SW480 (cell line): ENCODE measurements around the gene SLC27A1.
A peak's percentile ranks its signal among the peaks of the same experiment; 100 is the strongest.

Experiments used
- DNase-seq: peaks from one replicate; pipeline ENCODE4 v3.0.0-alpha.2; 2016; ENCODE audit warnings: low spot score

Gene SLC27A1

GRCh38 chr19:17470068-17470841, at the start of gene SLC27A1:
SLC27A1 (plus strand) TSS chr19:17470524; CDS start chr19:17470541, 17 bp downstream.
- peak; percentile 98 for DNase-seq

- no peak for DNase-seq
Measured at GRCh38 chr19:17421942-17422341, 48.4 kb upstream of the SLC27A1 start.

DNA sequence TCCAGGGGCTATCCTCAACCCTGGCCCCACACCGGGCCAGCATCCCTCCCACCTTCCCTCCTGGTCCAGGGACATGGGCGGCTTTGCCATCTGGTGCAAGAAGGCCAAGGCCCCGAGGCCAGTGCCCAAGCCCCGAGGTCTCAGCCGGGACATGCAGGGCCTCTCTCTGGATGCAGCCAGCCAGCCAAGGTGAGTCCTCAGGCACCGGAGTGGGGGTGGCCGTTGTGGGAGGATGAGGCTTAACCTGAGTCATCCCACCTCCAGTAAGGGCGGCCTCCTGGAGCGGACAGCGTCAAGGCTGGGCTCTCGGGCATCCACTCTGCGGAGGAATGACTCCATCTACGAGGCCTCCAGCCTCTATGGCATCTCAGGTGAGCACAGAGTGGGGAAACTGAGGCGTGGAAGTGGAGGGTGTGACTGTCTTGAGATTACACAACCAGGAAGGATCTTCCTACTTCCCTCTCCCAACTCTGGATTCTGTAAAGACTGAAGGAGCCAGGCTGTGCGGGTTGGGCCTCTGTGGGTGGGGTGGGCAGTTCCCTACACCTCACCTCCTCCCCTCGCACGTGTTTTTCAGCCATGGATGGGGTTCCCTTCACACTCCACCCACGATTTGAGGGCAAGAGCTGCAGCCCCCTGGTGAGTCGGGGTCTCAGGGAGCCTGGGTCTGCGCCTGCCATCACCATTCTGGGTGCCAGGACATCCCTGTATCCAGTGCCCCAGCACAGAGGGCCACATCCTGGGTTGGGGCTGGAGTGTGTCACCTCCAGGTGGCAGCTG, 46.7 kb upstream of the SLC27A1 start:
- DNase-seq, result no peak

DNA sequence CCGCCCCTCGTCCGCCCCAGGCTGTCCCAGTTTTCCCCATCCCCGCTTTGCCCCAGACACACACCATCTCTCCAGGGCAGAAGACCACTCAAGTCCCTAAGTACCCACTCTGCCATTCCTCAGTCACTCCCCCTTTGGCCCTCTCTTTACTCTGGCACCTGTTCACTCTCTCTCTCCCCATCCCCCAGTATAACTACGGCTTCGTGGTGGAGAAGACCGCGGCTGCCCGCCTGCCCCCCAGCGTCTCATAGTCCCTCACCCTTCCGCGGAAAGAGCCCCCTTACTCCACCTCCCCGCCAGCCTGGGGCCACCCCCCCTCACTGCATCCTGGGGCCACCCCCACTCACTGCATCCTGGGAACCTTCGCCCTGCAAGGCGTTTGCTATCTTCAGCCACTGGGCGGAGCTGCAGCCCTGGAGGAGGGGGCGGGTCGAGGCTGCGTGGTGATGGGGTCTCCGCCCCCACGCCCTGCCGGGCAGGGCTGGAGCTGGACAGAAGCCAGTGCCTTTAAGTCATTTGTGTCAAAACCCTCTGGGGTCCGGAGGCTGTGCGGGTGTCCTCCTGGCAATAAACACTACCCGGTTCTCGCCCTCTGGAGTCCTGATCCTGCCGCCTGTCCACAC, 45.5 kb upstream of the SLC27A1 start:
- DNase-seq, result no peak

DNA sequence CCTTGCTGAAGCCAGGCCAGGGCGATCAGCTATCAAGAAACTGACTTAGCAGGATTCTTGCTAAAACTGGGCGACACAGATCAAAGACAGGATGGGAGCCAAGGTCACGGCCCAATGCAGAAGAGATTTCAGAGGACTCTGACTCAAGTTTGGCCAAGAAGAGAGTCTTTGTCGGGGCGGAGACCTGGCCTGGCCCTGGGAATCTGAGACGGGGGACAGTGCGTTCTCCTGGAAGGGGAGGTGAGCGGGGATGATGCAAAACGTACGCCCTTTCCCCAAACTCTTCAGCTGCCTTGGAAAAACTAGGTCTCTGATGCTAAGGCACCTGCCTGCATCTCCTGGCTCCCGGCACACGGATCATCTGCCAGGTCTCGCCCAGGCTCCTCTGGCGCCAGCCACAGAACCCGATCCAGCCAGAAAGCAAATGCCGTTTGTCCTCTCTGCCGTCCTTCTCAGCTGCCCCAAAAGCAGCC, 40.6 kb upstream of the SLC27A1 start:
- no peak for DNase-seq

DNA sequence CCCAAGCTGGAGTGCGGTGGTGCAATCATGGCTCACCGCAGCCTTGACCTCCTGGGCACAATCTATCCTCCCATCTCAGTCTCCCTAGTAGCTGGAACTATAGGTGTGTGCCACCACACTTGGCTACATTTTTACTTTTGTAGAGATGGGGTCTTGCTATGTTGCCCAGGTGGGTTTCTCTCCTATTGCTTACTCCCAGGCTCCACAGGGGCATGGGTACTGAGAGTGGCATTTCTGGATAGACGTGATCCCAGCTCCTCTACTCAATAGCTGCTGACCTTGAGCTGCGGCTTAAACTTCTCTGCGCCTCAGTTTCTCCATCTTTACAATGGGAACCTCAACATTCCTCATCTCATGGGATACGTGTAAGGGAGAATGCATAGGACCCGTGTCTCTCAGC, 38.9 kb upstream of the SLC27A1 start:
- no peak for DNase-seq

DNA sequence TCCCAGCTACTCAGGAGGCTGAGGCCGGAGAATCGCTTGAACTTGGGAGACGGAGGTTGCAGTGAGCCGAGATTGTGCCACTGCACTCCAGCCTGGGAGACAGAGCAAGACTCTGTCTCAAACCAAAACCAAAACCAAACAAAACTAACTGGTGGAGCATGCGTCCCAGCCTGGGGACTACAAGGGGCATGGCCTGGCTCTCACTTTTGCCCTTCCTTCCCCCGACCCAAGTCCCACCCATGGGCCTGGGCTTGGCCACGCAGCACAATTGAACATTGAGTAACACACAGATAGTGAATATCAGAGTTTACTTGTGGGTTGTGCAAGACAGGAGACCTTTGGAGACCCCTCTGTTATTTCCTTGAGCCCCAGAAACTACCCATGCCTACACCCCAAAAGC, 35.1 kb upstream of the SLC27A1 start:
- DNase-seq, result no peak

DNA sequence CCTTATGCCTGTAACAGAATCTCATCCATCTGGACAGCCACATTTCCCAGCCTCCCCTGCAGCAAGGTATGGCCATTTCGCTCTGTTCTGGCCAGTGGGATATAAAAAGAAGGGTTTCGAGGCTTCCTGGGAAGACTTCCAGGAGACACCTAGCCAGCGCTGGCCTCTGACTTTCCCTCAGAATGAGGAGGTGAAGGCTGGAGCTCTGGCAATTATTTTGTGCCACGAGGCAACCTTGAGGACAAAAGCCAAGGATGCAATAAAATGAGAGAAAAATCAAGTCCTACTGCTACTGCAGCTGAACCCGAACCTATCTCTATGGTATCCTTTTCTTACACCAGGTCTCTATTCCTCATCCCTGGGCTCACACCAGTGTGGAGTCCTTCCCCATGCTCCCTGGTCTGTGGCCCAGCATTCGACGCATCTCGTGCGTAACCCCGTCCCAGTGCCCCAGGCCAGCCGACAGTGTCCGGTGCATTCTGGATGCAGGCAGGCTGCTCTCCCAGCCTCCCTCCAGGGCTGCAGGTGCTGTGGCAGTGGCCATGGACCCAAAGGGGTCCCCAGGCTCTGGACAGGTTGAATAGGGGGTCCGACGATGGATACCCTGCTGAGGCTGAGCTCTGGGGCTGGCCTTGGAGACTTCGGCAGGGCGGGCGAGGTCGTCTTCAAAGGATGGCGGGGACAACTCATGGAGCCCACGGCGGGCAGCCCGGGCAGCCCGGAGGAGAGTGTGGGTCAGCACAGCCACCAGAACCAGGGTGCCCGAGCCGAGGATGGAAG, 34.0 kb upstream of the SLC27A1 start:
- DNase-seq, result no peak

- DNase-seq, result no peak
Measured at GRCh38 chr19:17436874-17437267, 33.5 kb upstream of the SLC27A1 start.

- no peak for DNase-seq
Measured at GRCh38 chr19:17441241-17442021, 28.9 kb upstream of the SLC27A1 start.

- no peak for DNase-seq
Measured at GRCh38 chr19:17445526-17446165, 24.7 kb upstream of the SLC27A1 start.

GRCh38 chr19:17447704-17448130, 22.6 kb upstream of the SLC27A1 start:
- no peak for DNase-seq

DNA sequence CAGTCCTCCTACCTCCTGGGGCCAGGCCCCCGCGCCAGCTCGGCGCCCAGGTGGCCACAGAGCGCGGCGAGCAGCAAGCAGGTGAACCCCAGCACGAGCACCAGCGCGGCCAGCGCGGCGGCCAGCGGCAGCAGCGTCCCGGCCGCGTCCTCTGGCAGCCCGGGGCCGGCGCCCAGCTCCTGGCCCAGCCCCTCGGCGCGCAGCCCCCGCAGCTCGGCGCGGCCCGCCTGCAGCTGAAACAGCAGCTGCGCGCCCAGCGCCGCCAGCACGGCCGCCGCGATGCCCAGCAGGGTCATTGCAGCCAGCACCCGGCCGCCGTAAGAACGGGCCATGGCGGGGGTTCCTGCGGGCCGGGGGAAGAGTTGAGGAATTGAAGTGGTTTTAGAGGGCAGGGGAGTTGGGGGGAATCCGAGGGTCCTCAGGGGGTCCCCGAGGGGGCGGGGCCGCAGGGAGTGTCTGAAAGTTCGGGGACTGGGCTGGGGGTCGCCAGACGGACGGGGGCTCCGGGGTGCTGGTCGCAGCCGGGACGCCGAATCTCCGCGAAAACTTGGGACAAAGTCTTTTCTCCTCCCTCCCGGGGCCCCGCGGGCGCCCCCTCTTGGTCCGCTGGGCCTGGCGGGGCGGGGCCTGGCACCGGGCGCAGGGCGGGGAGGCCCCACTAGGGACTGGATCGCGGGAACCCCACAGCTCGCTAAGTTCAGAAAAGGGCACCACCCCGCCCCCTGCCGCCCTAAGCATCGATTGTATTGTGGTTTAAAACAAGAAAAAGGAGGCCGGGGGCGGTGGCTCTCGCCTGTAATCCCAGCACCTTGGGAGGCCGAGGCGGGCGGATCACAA, 22.0 kb upstream of the SLC27A1 start, which contains the start of gene TMEM221:
TSS of gene TMEM221 (minus strand) at position 538 of the 837 bp plus-strand sequence. CDS start at position 332, 206 bp downstream.
- peak; percentile 30 for DNase-seq

GRCh38 chr19:17450264-17451075, 19.9 kb upstream of the SLC27A1 start:
- peak; percentile 82 for DNase-seq

GRCh38 chr19:17451820-17452219, 18.5 kb upstream of the SLC27A1 start:
- no peak for DNase-seq

GRCh38 chr19:17454576-17455071, 15.7 kb upstream of the SLC27A1 start:
- DNase-seq, result no peak

GRCh38 chr19:17455308-17456123, 14.8 kb upstream of the SLC27A1 start:
- DNase-seq, result no peak

DNA sequence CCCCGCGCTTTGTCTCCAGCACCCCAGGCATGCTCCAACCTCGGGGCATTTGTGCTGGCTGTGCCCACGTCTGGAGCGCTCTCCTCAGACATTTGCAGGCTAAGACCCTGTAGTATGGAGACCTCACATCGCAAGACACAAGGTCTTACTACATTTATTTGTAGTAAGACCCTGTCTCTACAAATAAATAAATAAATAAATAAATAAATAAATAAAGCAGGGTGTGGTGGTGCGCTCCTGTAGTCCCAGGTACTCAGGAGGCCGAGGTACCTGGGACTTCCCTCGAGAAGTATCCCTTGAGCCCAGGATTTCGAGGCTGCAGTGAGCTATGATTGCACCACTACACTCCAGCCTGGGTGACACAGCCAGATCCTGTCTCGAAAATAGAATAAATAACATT, 14.2 kb upstream of the SLC27A1 start:
- no peak for DNase-seq
